GM13977 (cell line): ENCODE measurements around the gene VSIG10L.

Source experiments
- DNase-seq: peaks from one replicate; pipeline ENCODE4 v3.0.0; 2012; ENCODE audit warnings: low spot score
- CTCF ChIP-seq: IDR thresholded peaks from 2 replicates; pipeline ENCODE4 v1.5.1; 2012; ENCODE audit warnings: mild to moderate bottlenecking, control low read depth; ENCODE audit not compliant: insufficient read depth; ENCODE audit errors: extremely low read depth, missing control alignments
- in situ Hi-C: fragments of 300-500 bp; cut with MboI; formaldehyde crosslinking; loops from one replicate; pipeline ENCODE4 v1.12.0; 2022; ENCODE audit warnings: low sequenced_read_pairs, low pct_unique_long_range_greater_than_20kb, mixed read lengths, inconsistent platforms; ENCODE audit not compliant: unreplicated experiment

Gene VSIG10L

DNA sequence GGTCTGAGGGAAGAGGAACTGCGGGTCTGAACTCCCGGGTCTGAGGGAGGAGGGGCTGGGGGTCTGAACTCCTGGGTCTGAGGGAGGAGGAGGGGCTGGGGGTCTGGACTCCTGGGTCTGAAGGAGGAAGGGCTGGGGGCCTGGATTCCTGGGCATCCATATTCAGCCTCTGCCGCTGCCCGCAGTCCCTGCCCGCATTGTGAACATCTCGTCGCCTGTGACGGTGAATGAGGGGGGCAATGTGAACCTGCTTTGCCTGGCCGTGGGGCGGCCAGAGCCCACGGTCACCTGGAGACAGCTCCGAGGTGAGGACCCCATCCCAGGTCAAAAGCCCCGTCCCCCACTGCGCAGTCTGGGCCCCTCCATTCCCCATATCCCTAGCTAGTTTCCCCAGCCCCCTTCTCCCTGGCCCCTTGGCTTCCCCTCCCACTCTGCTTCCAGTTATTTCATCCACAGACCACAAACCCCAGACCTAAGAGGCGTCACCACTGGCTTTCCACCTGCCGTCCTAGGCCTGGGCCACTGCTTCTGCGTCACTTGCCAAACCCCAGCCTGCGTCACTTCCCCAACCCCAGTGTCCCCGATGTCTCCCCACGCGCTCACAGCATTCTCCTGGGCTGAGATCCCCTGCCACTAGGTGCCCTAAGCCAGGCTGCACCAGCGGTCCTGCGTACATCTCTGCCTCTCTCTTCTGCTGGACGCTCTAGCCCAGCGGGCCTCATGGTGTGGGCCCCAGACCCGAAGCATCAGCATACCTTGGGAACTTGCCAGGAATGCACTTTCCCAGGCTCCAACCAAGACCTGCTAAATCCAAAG is 16.6 kb downstream of the VSIG10L start:
- in situ Hi-C loops, result loop anchor here (25.0 kb wide), 1 partner anchor 337 kb away; no protein-coding TSS in a partner anchor
- DNase-seq, result no peak
- no peak for TF ChIP-seq CTCF

DNA sequence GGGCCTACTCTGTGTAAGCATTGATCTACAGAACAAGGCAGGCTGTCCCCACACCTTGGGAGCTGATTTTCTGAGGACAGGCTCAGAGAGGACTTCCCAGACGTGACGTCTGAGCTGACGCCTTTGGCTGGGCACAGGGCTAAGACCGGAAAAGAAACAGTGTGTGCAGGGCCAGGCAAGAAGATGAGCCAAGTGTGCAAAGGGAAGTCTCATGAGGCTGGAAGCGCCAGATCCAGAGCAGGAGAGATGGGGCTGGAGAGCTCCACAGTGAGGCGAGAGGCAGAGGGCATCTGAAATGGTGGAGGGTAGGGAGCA is 17.8 kb downstream of the VSIG10L start:
- no peak for DNase-seq
- TF ChIP-seq CTCF, result no peak
- in situ Hi-C loops, result no loop called here

- TF ChIP-seq CTCF, result no peak
- in situ Hi-C loops, result no loop called here
- DNase-seq, result no peak
Measured at GRCh38 chr19:51323481-51324166, 18.3 kb downstream of the VSIG10L start.

DNA sequence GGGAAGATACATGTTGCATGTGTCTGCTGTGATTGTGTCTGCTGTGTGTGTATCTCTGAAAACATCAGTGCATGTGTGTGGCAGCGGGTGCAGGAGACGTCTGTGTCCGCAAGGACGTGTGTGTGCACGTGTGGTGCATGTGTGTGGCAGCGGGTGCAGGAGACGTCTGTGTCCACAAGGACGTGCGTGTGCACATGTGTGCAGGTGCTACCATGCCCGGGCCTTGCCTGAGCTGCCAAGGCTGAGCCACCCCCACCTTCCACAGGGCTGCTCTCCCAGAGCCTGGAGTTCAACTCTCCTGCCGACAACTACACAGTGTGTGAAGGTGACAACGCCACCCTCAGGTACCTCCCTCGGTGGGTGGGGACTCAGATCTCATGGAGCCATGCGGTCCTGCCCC is 20.1 kb downstream of the VSIG10L start:
- in situ Hi-C loops, result no loop called here
- DNase-seq, result no peak
- no peak for TF ChIP-seq CTCF

- DNase-seq, result no peak
- no peak for TF ChIP-seq CTCF
- in situ Hi-C loops, result no loop called here
Measured at GRCh38 chr19:51320280-51320657, 21.7 kb downstream of the VSIG10L start.

DNA sequence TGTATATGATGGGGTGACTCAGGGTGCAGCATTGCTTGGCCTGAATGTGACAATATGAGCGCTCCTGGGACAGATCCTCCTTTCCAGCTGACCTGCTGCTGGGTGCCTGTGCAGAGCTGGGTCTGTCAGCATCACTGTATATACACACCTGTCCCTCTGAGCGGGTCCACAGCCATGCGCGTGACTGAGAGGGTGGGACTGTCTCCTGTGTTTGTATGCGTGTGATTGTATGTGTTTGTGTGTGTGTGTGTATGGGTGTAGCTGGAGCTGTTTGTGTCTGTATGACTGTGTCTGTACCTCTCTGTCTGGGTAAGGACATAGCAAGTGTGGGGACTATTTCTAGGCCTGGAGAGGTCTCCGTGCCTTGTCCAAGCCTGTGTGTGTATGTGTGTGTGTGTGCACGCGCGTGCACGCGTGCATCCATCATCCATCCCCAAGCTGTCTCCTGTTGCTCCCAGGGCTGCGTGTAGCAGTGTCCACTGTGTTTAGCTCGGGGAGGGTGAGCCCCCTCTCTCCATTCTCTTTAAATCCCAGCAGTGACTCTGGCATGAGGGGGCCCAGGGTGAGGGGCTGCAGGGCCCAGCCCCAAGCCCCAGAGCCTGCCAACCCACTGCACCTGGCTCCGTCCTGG is 22.2 kb downstream of the VSIG10L start:
- no peak for DNase-seq
- TF ChIP-seq CTCF, result no peak
- in situ Hi-C loops, result no loop called here
